BJ (cell line): Measurements from ENCODE around the gene ADGRV1. TPM values are rescaled to one million over a fixed set of nuclear protein-coding genes. Genes with fewer than 3 reads are reported as not detected.

Experiments used
- CTCF ChIA-PET: fragments of 350-600 bp; formaldehyde crosslinking; extraction: SDS; loops from one replicate; lab custom pipeline; 2021; ENCODE audit warnings: antibody characterized with exemption, inconsistent platforms; lab: Yijun Ruan, JAX
- POLR2A ChIA-PET: fragments of 300-600 bp; sonication (Branson Sonifier 250); formaldehyde crosslinking; extraction: SDS; loops from one replicate; lab custom pipeline; 2021; ENCODE audit warnings: antibody characterized with exemption; lab: Charles Lee
- DNase-seq: peaks from one replicate; pipeline ENCODE4 v3.0.0-alpha.2; 2011; ENCODE audit warnings: low read depth
- H3K27me3 ChIP-seq: 2 replicates; pipeline ENCODE4 v1.6.0; 2011; ENCODE audit warnings: low read length; ENCODE audit not compliant: control insufficient read depth, insufficient read depth
- H3K36me3 ChIP-seq: 2 replicates; pipeline ENCODE4 v1.5.1; 2011; ENCODE audit warnings: low read length; ENCODE audit not compliant: control insufficient read depth, insufficient read depth
- H3K4me3 ChIP-seq: 2 replicates; pipeline ENCODE4 v1.5.1; 2011; ENCODE audit warnings: low read depth, mild to moderate bottlenecking, control low read depth, low read length
- CTCF ChIP-seq: IDR thresholded peaks from 2 replicates; pipeline ENCODE4 v1.5.1; 2011; ENCODE audit warnings: low read depth, mild to moderate bottlenecking, control low read depth, inconsistent platforms, low read length, moderate library complexity; ENCODE audit not compliant: insufficient read depth
- polyA plus RNA-seq: library from polyadenylated mRNA; depleted of rRNA; stranded (reverse); fragments of >200 nt; gene quantifications from 2 replicates; pipeline ENCODE4 v1.2.3, GENCODE V29; 2011

Gene ADGRV1
- polyA plus RNA-seq, 1 experiment: 0.15 TPM

- Histone ChIP-seq H3K4me3 (no peak overlapping the region), H3K27me3 (no peaks in the 10 kb centered on the region), H3K36me3 (no peaks in the 10 kb centered on the region)
- no peak for TF ChIP-seq CTCF
- ChIA-PET POLR2A (no interaction called here), CTCF (no interaction called here)
- DNase-seq: no peak
These were observed 627.5 kb downstream of the ADGRV1 start for GRCh38 chr5:91186101-91186500.

GRCh38 chr5:91187032-91187431, 628.4 kb downstream of the ADGRV1 start:
- no peak for DNase-seq
- POLR2A ChIA-PET: no interaction called here
- TF ChIP-seq CTCF: no peak

GRCh38 chr5:91188755-91189154, 630.2 kb downstream of the ADGRV1 start:
- TF ChIP-seq CTCF: no peak
- Histone ChIP-seq H3K27me3 (no peaks in the 10 kb centered on the region), H3K36me3 (no peaks in the 10 kb centered on the region), H3K4me3 (no peak overlapping the region)
- POLR2A ChIA-PET: no interaction called here
- CTCF ChIA-PET: interaction anchor here (1.3 kb wide), 1 partner anchor 125 kb away, joined by 3 read pairs; no protein-coding TSS in a partner anchor
- DNase-seq: no peak

More at GRCh38 chr5:91187032-91187431, 628.4 kb downstream of the ADGRV1 start:
- Histone ChIP-seq H3K27me3 (no peaks in the 10 kb centered on the region), H3K4me3 (no peak overlapping the region), H3K36me3 (no peaks in the 10 kb centered on the region)
- CTCF ChIA-PET: interaction anchor here (0.6 kb wide), 1 partner anchor 9 kb away, joined by 3 read pairs; no protein-coding TSS in a partner anchor

- Histone ChIP-seq H3K4me3 (peak overlapping the region; percentile 2; the same call in 1 of the 2 replicates), H3K27me3 (no peaks in the 10 kb centered on the region), H3K36me3 (no peaks in the 10 kb centered on the region)
- peak; percentile 65 for DNase-seq
- no peak for TF ChIP-seq CTCF
- ChIA-PET POLR2A (no interaction called here), CTCF (interaction anchor here (1.2 to 1.5 kb wide), 3 partner anchors 9 to 125 kb away, joined by 3 to 4 read pairs (median 3); no protein-coding TSS in a partner anchor)
These were observed 631.1 kb downstream of the ADGRV1 start for GRCh38 chr5:91189480-91190313.

GRCh38 chr5:91190314-91190690, 631.7 kb downstream of the ADGRV1 start:
- H3K4me3 ChIP-seq: no peak overlapping the region
- CTCF ChIA-PET: interaction anchor here (1.2 to 1.5 kb wide), 2 partner anchors 9 to 13 kb away, joined by 3 to 4 read pairs; no protein-coding TSS in a partner anchor

More at GRCh38 chr5:91190314-91190690, 631.7 kb downstream of the ADGRV1 start:
- no peaks in the 10 kb centered on the region for H3K36me3 ChIP-seq
- no peak for TF ChIP-seq CTCF
- H3K27me3 ChIP-seq: no peaks in the 10 kb centered on the region
- no peak for DNase-seq
- POLR2A ChIA-PET: no interaction called here
